LNCAP (cell line): ENCODE results near the gene MPG.

ENCODE experiments used
- CTCF ChIP-seq: fragments of 450-650 bp; IDR thresholded peaks from 2 replicates; pipeline ENCODE4 v1.5.1; 2017; ENCODE audit warnings: mild to moderate bottlenecking

The MPG gene

GRCh38 chr16:114327-114726, 36.3 kb downstream of the MPG start:
- no peak for TF ChIP-seq CTCF

- no peak for TF ChIP-seq CTCF
Measured at GRCh38 chr16:116015-116414, 38.0 kb downstream of the MPG start.

- TF ChIP-seq CTCF, result peak; percentile 76
Measured at GRCh38 chr16:117379-118365, 39.6 kb downstream of the MPG start.

- no peak for TF ChIP-seq CTCF
Measured at GRCh38 chr16:118857-119256, 40.8 kb downstream of the MPG start.

- TF ChIP-seq CTCF, result no peak
Measured at GRCh38 chr16:119295-119694, 41.3 kb downstream of the MPG start.

- no peak for TF ChIP-seq CTCF
Measured at GRCh38 chr16:119835-120491, 41.9 kb downstream of the MPG start.

GRCh38 chr16:120756-121155, 42.7 kb downstream of the MPG start:
- no peak for TF ChIP-seq CTCF
